Adrenal gland (tissue), 5 donors: ENCODE measurements around the gene SERPINA9.

Experiments
- POLR2A ChIP-seq, 2 donors: fragments of 450-650 bp; IDR thresholded peaks; one replicate each; pipeline ENCODE4 v1.6.1; 2017; ENCODE audit warnings: antibody characterized with exemption in 2 of 2, mild to moderate bottlenecking in 2 of 2, moderate library complexity in 1 of 2
- TF ChIP-seq, protein P1 (sequence below), 6 experiments: fragments of 450-650 bp in 4 of 6; fragments of 200-600 bp in 2 of 6; sonication (generic) in 1 of 6; IDR thresholded peaks; 1 replicate in 5 of 6; 2 replicates in 1 of 6; pipeline versions ENCODE4 v1.5.1 to v1.8.0; 2016 to 2021; ENCODE audit warnings: antibody characterized with exemption in 6 of 6, mild to moderate bottlenecking in 2 of 6, moderate library complexity in 1 of 6
- donor health status: DM: no; HTN: no; CAD: no.

DNA sequence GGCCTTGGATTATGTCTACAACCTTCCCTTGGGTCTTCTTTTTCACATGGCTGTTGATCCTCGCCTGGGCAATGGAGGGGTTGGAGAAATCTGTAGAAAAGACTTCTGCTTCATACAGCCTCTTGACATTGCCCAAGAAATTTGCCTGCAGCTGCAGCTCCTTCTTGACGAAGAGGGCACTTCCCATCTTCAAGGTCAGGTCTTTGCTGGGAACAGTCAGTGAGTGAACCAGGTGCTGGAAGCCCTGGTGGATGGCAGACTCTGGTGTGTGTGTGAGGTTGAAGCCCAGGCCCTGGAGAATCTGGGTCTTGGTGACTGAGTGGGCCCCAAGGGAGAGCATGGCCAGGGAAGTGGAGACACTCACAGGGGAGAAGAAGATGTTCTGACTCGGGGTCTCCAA, 6.7 kb downstream of the SERPINA9 start:
- TF ChIP-seq, protein P1, sequence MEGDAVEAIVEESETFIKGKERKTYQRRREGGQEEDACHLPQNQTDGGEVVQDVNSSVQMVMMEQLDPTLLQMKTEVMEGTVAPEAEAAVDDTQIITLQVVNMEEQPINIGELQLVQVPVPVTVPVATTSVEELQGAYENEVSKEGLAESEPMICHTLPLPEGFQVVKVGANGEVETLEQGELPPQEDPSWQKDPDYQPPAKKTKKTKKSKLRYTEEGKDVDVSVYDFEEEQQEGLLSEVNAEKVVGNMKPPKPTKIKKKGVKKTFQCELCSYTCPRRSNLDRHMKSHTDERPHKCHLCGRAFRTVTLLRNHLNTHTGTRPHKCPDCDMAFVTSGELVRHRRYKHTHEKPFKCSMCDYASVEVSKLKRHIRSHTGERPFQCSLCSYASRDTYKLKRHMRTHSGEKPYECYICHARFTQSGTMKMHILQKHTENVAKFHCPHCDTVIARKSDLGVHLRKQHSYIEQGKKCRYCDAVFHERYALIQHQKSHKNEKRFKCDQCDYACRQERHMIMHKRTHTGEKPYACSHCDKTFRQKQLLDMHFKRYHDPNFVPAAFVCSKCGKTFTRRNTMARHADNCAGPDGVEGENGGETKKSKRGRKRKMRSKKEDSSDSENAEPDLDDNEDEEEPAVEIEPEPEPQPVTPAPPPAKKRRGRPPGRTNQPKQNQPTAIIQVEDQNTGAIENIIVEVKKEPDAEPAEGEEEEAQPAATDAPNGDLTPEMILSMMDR (IDR thresholded peaks at IDR 0.05) = no peak
- TF ChIP-seq POLR2A (IDR thresholded peaks at IDR 0.05) = no peak
